ENCODE results near the gene ZSWIM2. TPM values are rescaled to one million over a fixed set of nuclear protein-coding genes. Genes with fewer than 3 reads are reported as not detected.
"Not testable (repeated sequence)": the region's sequence is repeated elsewhere in the genome, so short reads cannot be mapped to it uniquely, and the experiment has no call there.

The ZSWIM2 gene
- polyA plus RNA-seq, 4 donors: not detected

DNA sequence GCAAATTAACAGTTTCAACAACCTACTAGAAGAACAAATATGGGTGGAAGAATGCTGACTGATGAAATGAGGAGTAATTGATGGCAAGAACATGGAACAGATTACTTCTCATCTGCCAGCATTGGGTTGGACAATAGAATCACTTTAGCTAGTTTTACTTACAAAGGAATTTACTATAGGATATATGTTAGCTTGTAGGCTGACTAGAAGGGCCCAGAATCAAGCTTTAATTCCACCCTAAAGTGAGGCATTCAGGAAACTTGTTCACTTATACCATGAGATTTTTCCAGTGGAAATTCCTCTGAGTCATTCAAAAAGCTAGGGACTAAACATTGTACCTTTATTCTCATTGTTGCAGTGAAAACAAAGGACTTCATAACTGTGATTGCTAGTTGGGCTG is 5.0 kb upstream of the ZSWIM2 start:
- DNase-seq (ENCODE audit: low read depth in 4 of 4, low spot score in 3 of 4): no peak

DNA sequence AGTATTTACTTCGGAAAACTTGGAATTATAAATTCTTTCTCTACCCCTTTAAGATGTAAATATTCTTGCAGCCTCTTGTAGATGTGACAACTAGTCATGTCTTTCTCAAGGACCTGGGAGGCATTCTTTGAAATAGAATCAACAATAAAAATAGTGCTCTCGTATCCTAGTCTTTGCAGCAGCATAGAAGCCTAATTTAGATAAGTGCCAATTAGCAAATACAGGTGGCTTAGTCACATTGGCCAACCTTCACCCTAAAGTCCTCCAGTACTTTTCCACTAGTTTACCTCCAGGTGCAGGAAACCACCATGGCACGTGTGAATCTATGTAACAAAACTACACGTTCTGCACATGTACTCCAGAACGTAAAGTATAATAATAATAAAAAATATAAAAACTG is 3.5 kb upstream of the ZSWIM2 start:
- no peak for DNase-seq (ENCODE audit: low read depth in 4 of 4, low spot score in 3 of 4)

DNA sequence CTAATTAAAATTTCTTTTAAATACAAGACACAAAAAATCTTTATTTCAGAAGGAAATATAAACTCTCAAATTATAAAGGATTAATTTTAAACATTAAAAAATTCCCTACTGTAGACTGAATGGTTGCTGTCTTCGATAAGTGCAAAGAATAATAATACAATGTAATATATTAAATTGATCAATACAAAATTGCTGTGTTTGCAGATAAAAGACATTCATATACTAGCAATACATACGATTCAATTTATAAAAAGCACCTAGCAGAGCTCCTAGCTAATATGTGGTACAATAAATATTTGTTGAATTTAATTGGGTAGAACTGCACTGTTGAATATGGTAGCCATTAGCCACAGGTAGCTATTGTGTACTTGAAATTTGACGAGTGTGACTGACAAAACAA is 6.6 kb downstream of the ZSWIM2 start:
- no peak for DNase-seq (ENCODE audit: low read depth in 4 of 4, low spot score in 3 of 4)

DNA sequence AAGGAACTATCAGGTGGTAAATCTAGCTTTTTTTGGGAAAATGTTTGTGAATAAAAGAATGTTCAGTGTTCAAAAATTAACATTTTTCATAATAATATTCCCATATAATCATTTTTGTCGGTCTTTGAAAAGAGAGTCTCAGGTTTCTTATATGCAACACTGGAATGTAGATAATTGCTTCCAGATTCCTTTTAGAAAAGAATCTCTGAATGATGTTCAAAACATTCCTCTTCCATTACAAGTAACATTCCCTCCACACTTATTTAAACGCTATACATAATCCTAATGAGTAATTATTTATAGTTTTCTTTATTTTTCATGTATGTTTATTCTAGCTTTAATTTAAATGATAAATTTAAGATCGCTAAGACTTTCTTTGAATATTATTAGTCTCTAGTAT is 7.0 kb downstream of the ZSWIM2 start:
- DNase-seq (ENCODE audit: low read depth in 4 of 4, low spot score in 3 of 4): no peak

DNA sequence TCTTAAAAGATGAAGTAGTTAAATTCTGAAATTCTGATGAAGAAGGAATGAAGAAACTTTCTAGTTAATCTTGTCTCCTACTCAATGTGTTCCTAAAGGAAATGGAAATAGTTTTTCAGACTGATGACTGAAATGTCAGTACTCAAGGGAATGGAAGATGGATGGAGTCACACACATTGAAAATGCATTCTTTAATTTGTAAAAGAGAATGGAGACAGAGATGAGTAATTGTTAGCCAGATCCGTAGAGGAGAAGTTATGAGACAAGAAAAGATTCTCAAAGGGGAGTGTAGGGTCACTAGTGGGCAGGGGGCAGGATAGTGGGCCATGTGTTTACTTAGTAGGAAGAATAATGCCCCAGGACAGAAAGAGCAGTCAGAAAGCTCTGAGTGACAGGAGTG is 13.3 kb downstream of the ZSWIM2 start:
- DNase-seq (ENCODE audit: low read depth in 4 of 4, low spot score in 3 of 4): no peak

DNA sequence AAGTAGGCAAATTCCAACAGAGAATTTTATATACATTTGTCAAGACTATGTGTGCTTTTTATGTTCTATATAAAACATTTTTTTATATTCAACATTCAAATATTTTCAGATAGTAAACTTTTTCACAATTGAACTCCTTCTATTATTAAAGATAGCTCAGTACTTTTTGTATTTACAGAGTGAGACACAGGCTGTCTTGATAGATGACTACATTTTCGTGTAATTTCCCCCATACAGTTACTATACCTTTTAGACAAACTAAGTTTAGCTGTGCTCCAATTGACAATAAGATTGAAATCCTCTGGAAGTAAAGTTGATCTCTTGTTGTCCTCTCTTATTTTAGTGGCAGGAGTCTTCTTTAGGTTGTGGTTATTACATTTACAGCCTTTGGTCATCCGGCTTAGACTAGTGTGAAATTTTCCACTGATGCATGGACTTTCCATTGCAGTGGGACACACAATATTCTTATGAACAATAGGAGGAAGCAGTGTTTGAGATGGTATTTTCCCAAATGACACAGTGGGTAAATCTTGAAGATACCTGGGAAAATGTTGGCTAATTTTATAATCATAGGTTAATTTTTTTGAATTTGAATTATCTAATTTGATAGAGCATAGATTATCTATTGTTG is 21.0 kb downstream of the ZSWIM2 start:
- DNase-seq (ENCODE audit: low read depth in 4 of 4, low spot score in 3 of 4): no peak

DNA sequence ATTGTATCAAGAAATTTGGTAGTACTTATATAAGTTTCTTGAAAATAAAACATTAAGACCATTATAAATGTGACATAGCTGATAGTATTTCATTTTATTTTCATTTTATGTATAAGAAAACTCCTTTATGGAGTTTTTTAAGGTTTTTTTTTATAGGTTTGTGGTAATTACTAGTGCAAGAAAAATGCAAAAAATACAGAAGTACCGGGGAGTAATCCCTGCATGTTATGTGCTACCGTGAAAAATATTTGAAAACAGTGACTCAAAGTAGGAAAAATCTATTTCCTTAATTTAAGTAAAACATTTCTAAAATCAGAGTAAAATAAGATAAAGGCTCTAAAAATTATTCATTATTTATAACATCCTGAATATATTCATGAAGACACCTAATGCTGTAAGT is 21.6 kb downstream of the ZSWIM2 start:
- DNase-seq (ENCODE audit: low read depth in 4 of 4, low spot score in 3 of 4): no peak

DNA sequence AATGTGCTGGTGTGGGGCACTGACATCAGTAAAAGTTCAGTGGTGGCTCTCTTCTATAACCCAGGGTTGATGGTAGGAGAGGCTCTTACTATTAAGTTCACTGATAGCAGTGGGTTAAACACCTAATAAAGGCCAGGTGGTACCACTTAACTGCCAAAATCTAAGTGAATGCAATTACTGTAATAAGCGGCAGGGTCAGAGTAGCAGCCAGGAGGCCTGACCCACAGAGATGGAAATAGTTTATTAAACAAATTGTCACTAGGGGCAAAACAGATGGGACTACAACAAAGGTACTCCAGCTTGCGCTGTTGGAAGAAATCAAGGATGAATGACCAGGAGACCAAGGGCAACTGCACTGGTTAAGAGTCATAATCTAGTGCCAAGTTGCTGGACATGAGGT is 26.6 kb downstream of the ZSWIM2 start:
- DNase-seq (ENCODE audit: low read depth in 4 of 4, low spot score in 3 of 4): no peak

DNA sequence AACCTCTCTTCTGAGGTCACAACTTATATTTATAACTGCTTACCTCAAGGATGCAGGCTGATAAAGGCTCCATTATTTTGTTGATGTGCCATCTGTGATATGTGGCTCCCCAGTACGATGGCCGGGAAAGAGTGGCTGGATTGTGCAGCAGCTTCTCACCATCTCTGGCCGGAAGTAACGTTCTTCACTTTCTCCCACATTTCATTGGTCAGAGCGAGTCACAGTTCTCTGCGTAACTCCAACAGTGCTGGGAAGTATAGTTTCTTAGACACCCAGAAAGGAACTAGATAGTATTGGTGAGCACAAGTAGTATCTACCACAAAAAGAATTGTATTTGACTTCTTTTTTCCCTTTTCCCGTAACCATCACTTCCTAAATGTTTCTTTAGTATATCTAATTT is 28.7 kb downstream of the ZSWIM2 start:
- no peak for DNase-seq (ENCODE audit: low read depth in 4 of 4, low spot score in 3 of 4)

DNA sequence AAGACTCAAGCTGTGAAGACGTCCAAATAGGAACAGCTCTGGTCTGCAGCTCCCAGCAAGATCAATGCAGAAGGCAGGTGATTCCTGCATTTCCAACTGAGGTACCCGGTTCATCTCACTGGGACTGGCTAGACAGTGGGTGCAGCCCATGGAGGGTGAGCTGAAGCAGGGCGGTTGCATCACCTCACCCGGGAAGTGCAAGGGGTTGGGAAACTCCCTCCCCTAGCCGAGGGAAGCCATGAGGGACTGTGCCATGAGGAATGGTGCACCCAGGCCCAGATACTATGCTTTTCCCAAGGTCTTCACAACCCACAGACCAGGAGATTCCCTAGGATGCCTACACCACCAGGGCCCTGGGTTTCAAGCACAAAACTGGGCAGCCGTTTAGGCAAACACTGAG is 37.2 kb downstream of the ZSWIM2 start:
- not testable (repeated sequence) for DNase-seq (ENCODE audit: low read depth in 4 of 4, low spot score in 3 of 4)

DNA sequence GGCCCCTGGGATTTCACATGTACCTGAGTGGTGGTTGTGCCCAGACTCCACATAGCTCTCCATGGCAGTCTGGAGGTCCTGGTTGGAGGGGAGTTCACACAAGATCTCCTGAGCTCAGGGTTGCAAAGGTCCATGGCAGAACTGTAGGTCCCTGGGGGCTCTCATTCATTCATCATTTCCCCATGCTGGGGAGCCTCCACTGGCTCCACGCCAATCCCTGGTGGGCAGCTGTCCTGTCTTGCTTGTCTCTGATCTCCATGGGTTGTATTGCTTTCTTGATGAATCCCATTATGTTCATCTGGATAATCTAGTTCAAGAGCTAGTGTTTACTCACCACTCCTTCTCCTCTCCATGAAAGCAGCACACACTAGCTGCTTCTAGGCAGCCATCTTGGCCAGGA is 42.4 kb downstream of the ZSWIM2 start:
- DNase-seq (ENCODE audit: low read depth in 4 of 4, low spot score in 3 of 4): no peak

DNA sequence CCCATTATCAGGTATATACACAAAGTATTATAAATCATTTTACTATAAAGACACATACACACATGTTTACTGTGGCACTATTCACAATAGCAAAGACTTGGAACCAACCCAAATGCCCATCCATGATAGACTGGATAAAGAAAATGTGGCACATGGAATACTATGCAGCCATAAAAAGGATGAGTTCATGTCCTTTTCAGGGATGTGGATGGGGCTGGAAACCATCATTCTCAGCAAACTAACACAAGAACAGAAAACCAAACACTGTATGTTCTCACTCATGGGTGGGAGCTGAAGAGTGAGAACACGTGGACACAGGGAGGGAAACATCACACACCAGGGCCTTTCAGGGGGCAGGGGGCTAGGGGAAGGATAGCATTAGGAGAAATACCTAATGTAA is 50.4 kb downstream of the ZSWIM2 start:
- DNase-seq (ENCODE audit: low read depth in 4 of 4, low spot score in 3 of 4): not testable (repeated sequence)

DNA sequence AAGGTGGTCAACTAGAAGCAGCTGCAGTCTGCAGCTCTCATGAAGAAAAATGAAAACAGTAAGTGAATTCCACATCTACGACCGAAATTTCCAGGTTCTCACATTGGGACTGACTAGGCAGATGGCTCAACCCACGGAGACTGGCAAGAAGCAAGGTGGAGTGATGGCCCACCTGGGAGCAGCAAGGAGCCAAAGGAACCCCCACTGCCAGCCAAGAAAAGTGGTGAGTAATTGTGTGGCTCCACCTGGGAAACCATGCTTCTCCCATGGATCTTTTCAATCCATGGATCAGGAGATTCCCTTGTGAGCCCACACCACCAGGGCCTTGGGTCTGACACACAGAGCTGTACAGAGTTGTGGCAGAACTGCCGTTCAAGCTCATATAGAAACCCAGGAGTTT is 64.0 kb downstream of the ZSWIM2 start:
- no peak for DNase-seq (ENCODE audit: low read depth in 4 of 4, low spot score in 3 of 4)

DNA sequence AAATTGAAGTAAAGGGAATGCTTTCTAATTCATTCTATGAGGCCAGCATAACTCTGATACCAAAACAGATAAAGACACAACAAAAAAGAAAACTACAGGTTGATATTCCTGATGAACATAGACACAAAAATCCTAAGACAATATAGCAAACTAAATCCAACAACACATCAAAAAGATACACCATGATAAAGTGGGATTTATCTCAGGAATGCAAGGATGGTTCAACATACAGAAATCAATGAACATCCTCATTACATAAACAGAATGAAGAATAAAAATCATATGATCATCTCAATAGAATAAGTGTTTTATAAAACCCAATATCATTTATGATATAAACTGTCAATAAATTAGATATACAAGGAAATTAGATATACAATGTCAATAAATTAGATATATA is 65.7 kb downstream of the ZSWIM2 start:
- no peak for DNase-seq (ENCODE audit: low read depth in 4 of 4, low spot score in 3 of 4)

DNA sequence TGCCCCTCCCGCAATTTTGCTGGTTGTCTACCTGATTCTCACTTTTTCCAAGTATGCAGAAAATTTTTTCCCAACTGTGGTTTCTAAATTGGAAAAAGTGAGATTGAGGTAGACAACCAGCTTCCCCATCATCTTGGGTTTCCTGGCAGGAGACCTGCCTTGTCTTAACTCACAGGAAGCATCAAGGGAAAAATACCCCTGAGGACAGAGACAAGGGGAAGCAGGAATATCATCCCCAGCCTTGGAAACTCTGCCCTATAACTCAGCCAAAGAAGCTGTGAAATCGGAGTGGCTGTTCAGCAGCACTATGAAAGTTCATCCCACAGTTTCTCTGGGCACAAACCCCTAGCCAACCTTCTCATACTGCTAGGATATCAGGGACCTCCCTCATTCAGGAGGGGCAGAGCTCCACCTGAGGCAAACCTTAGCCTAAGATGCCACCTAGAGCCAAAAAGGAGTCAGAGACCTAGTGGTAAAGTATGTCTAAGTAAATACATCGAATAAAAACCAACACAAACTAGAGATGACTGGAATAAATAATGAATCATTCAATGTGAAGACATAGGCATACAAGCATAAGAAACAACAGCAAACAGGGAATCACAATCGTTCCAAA is 68.2 kb downstream of the ZSWIM2 start:
- no peak for DNase-seq (ENCODE audit: low read depth in 4 of 4, low spot score in 3 of 4)

Other genes starting within 250 kb of the ZSWIM2 start
- gene FAM171B, start 155.1 kb downstream of the ZSWIM2 start, polyA plus RNA-seq (ENCODE audit: insufficient read length in 4 of 4): 10 to 100 TPM; 11.9 to 23.7 (median 16.9) TPM

All from left renal pelvis (tissue), 4 donors.